ENCODE results near the gene NSF. TPM values are rescaled to one million over a fixed set of nuclear protein-coding genes. Genes with fewer than 3 reads are reported as not detected.
A peak's percentile ranks its signal among the peaks of the same experiment; 100 is the strongest.
"Not testable (repeated sequence)": the region's sequence is repeated elsewhere in the genome, so short reads cannot be mapped to it uniquely, and the experiment has no call there.

Gene NSF
- total RNA-seq, 1 donor from 2014 or later, result 43.0 TPM

DNA sequence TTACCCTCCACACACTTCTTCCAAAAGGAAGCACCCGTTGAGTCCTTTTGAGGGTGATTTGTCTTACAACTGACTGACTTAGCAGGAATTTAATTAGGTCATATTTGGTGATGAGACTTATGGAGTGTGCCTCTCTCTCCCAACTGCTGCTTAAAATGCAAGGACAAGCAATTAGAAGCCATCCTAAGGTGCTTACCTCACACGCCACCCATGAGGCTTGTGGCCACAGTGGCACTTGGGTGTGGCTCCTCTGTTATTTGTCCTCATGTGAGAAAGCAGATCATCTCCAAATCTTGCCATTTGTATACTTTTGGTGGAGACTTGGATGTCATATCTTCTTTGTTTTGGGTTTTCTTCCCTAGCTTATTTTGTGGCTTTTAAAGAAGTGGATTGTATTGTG is 166.4 kb downstream of the NSF start:
- peaks cover 32% of the 10 kb centered on the region for H3K4me1 Mint-ChIP-seq
- Histone ChIP-seq H4K20me1 (ENCODE audit: low read depth) (no peaks in the 10 kb centered on the region), H3K4me3 (no peak overlapping the region), H3K4me1 (no peaks in the 10 kb centered on the region), H3K27me3 (no peaks in the 10 kb centered on the region), H3K9ac (no peak overlapping the region), H3K79me2 (ENCODE audit: low read depth) (no peaks in the 10 kb centered on the region), H3K36me3 (no peaks in the 10 kb centered on the region), H3K27ac (no peak overlapping the region), H3F3A (ENCODE audit: low read depth) (no peaks in the 10 kb centered on the region), H2AFZ (replicated peaks) (no peak overlapping the region), H3K4me2 (no peak overlapping the region), H3K9me3 (ENCODE audit: low read depth) (no peaks in the 10 kb centered on the region)
- no peak for TF ChIP-seq EZH2phosphoT487 (IDR thresholded peaks at IDR 0.05)
- TF ChIP-seq EZH2 (IDR thresholded peaks at IDR 0.05), result no peak
- TF ChIP-seq, protein P1, sequence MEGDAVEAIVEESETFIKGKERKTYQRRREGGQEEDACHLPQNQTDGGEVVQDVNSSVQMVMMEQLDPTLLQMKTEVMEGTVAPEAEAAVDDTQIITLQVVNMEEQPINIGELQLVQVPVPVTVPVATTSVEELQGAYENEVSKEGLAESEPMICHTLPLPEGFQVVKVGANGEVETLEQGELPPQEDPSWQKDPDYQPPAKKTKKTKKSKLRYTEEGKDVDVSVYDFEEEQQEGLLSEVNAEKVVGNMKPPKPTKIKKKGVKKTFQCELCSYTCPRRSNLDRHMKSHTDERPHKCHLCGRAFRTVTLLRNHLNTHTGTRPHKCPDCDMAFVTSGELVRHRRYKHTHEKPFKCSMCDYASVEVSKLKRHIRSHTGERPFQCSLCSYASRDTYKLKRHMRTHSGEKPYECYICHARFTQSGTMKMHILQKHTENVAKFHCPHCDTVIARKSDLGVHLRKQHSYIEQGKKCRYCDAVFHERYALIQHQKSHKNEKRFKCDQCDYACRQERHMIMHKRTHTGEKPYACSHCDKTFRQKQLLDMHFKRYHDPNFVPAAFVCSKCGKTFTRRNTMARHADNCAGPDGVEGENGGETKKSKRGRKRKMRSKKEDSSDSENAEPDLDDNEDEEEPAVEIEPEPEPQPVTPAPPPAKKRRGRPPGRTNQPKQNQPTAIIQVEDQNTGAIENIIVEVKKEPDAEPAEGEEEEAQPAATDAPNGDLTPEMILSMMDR (IDR thresholded peaks at IDR 0.05), result no peak
- no peaks in the 10 kb centered on the region for H3K9me3 Mint-ChIP-seq
- no peak overlapping the region for H3K27ac Mint-ChIP-seq
- H3K36me3 Mint-ChIP-seq, result peaks cover 44% of the 10 kb centered on the region
- H3K4me3 Mint-ChIP-seq, result no peak overlapping the region
- peaks cover 9% of the 10 kb centered on the region for H3K27me3 Mint-ChIP-seq (ENCODE audit: insufficient read depth, low read depth)
- DNase-seq (ENCODE audit: low spot score), result no peak

GRCh38 chr17:46757588-46757987 is 167.1 kb downstream of the NSF start:
- not testable (repeated sequence) for H4K20me1 ChIP-seq (ENCODE audit: low read depth); H3K4me3 ChIP-seq; H3K79me2 ChIP-seq (ENCODE audit: low read depth); H3K9ac ChIP-seq; H3K27me3 Mint-ChIP-seq (ENCODE audit: insufficient read depth, low read depth); H3K27me3 ChIP-seq; H3K4me2 ChIP-seq; H3K9me3 ChIP-seq (ENCODE audit: low read depth); H3K9me3 Mint-ChIP-seq; H3F3A ChIP-seq (ENCODE audit: low read depth); H3K4me1 ChIP-seq; H3K27ac ChIP-seq; H3K4me3 Mint-ChIP-seq; H3K36me3 ChIP-seq; H3K27ac Mint-ChIP-seq; DNase-seq (ENCODE audit: low spot score); H2AFZ ChIP-seq (replicated peaks)
- H3K4me1 Mint-ChIP-seq, result peaks cover 34% of the 10 kb centered on the region
- peaks cover 40% of the 10 kb centered on the region for H3K36me3 Mint-ChIP-seq

DNA sequence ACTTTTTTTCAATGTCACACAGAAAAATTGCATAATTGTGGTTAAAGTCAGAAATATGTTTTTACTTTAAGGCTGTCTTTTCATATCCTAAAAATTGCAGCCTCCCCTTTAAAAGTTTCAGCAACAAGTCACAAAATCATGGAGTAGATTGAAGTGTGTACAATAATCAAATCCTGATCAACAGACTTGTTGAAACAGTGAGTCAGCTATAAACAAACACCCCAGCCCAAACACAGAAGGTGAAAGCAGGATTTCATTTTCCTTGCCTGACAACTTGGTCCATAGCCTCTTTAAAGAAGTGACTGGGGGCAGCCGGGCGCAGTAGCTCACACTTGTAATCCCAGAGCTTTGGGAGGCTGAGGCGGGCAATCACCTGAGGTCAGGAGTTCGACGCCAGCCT is 168.1 kb downstream of the NSF start:
- no peaks in the 10 kb centered on the region for H4K20me1 ChIP-seq (ENCODE audit: low read depth)
- H3K4me1 Mint-ChIP-seq, result peaks cover 37% of the 10 kb centered on the region
- TF ChIP-seq EZH2 (IDR thresholded peaks at IDR 0.05) (no peak), EZH2phosphoT487 (IDR thresholded peaks at IDR 0.05) (no peak)
- TF ChIP-seq, protein P1 (IDR thresholded peaks at IDR 0.05), result no peak
- no peak overlapping the region for H3K4me3 Mint-ChIP-seq
- H3K36me3 ChIP-seq, result no peaks in the 10 kb centered on the region
- peaks cover 12% of the 10 kb centered on the region for H3K27me3 Mint-ChIP-seq (ENCODE audit: insufficient read depth, low read depth)
- no peak overlapping the region for H3K4me3 ChIP-seq
- H3K79me2 ChIP-seq (ENCODE audit: low read depth), result no peaks in the 10 kb centered on the region
- no peak overlapping the region for H3K4me2 ChIP-seq
- H3K9me3 ChIP-seq (ENCODE audit: low read depth), result no peaks in the 10 kb centered on the region
- H3K36me3 Mint-ChIP-seq, result peaks cover 46% of the 10 kb centered on the region
- H2AFZ ChIP-seq (replicated peaks), result no peak overlapping the region
- no peaks in the 10 kb centered on the region for H3K9me3 Mint-ChIP-seq
- no peaks in the 10 kb centered on the region for H3F3A ChIP-seq (ENCODE audit: low read depth)
- H3K4me1 ChIP-seq, result no peaks in the 10 kb centered on the region
- H3K27ac ChIP-seq, result no peak overlapping the region
- DNase-seq (ENCODE audit: low spot score), result no peak
- no peaks in the 10 kb centered on the region for H3K27me3 ChIP-seq
- no peak overlapping the region for H3K9ac ChIP-seq
- no peak overlapping the region for H3K27ac Mint-ChIP-seq

DNA sequence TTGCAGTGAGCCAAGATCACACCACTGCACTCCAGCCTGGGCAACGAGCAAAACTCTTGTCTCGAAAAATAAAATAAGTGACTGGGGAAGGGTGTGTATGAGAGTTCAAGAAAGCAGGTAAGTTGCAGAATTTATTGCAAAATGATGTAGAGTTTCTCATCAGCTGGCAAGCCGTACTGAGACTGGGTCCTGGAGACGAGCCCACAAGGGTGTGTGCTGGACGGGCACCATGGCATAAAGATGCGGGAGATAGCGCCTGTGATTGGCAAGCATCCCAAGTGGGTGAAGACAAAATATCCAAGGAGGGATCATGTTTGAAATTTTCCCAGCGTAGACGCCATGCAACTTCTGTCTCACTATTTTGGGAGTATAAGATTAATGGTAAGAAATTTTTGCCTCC is 168.7 kb downstream of the NSF start:
- peaks cover 36% of the 10 kb centered on the region for H3K4me1 Mint-ChIP-seq
- peaks cover 13% of the 10 kb centered on the region for H3K27me3 Mint-ChIP-seq (ENCODE audit: insufficient read depth, low read depth)
- H3K36me3 Mint-ChIP-seq, result peaks cover 51% of the 10 kb centered on the region
- no peak overlapping the region for H3K4me3 ChIP-seq
- H3K27me3 ChIP-seq, result no peaks in the 10 kb centered on the region
- DNase-seq (ENCODE audit: low spot score), result no peak
- no peaks in the 10 kb centered on the region for H3F3A ChIP-seq (ENCODE audit: low read depth)
- H4K20me1 ChIP-seq (ENCODE audit: low read depth), result no peaks in the 10 kb centered on the region
- H3K9ac ChIP-seq, result no peak overlapping the region
- H3K27ac Mint-ChIP-seq, result peak overlapping the region; percentile 33
- no peak overlapping the region for H3K27ac ChIP-seq
- TF ChIP-seq EZH2 (IDR thresholded peaks at IDR 0.05) (no peak), EZH2phosphoT487 (IDR thresholded peaks at IDR 0.05) (no peak)
- TF ChIP-seq, protein P1 (IDR thresholded peaks at IDR 0.05), result no peak
- H3K4me2 ChIP-seq, result no peak overlapping the region
- no peaks in the 10 kb centered on the region for H3K4me1 ChIP-seq
- H2AFZ ChIP-seq (replicated peaks), result no peak overlapping the region
- no peaks in the 10 kb centered on the region for H3K79me2 ChIP-seq (ENCODE audit: low read depth)
- no peaks in the 10 kb centered on the region for H3K9me3 Mint-ChIP-seq
- no peaks in the 10 kb centered on the region for H3K36me3 ChIP-seq
- no peak overlapping the region for H3K4me3 Mint-ChIP-seq
- no peaks in the 10 kb centered on the region for H3K9me3 ChIP-seq (ENCODE audit: low read depth)

Data from neural progenitor cell (in vitro differentiated cells).